Activated naive CD4-positive, alpha-beta T cell treated with anti-CD3 and anti-CD28 coated beads, Interleukin-2, amount 10 ng/mL, durations not matched to agents 7 days and 5 days (primary cell): Measurements from ENCODE around the gene PKN2.
"Not testable (repeated sequence)": the region's sequence is repeated elsewhere in the genome, so short reads cannot be mapped to it uniquely, and the experiment has no call there.

Experiments used
- CTCF ChIA-PET: fragments of 350-600 bp; sonication (Branson Sonifier 250); formaldehyde crosslinking; loops from one replicate; lab custom pipeline; 2021; ENCODE audit warnings: antibody characterized with exemption; lab: Charles Lee
- DNase-seq: peaks from one replicate; pipeline ENCODE4 v3.0.0-alpha.2; 2020
- H3K27ac Mint-ChIP-seq: one replicate; pipeline ENCODE4 v1.8.0; 2021; ENCODE audit warnings: mild to moderate bottlenecking, moderate library complexity, mixed read lengths
- H3K27me3 Mint-ChIP-seq: one replicate; pipeline ENCODE4 v1.8.0; 2021; ENCODE audit warnings: mild to moderate bottlenecking, mixed read lengths
- H3K36me3 Mint-ChIP-seq: one replicate; pipeline ENCODE4 v1.8.0; 2021; ENCODE audit warnings: mixed read lengths
- H3K4me1 Mint-ChIP-seq: one replicate; pipeline ENCODE4 v1.8.0; 2021; ENCODE audit warnings: mixed read lengths
- H3K4me3 Mint-ChIP-seq: one replicate; pipeline ENCODE4 v1.8.0; 2021; ENCODE audit warnings: mild to moderate bottlenecking, moderate library complexity, mixed read lengths
- H3K9me3 Mint-ChIP-seq: one replicate; pipeline ENCODE4 v1.8.0; 2021; ENCODE audit warnings: mixed read lengths

The PKN2 gene

GRCh38 chr1:88695781-88696180, 11.7 kb downstream of the PKN2 start:
- no peak for DNase-seq
- Mint-ChIP-seq H3K9me3 (no peaks in the 10 kb centered on the region), H3K36me3 (peaks cover 23% of the 10 kb centered on the region), H3K27me3 (no peaks in the 10 kb centered on the region), H3K4me1 (peaks cover 4% of the 10 kb centered on the region), H3K27ac (no peak overlapping the region), H3K4me3 (no peak overlapping the region)
- CTCF ChIA-PET: interaction anchor here (1.3 kb wide), 1 partner anchor 10 kb away, joined by 3 read pairs; no protein-coding TSS in a partner anchor

GRCh38 chr1:88697503-88697902, 13.4 kb downstream of the PKN2 start:
- DNase-seq: no peak
- Mint-ChIP-seq H3K27ac (no peak overlapping the region), H3K4me1 (peaks cover 4% of the 10 kb centered on the region), H3K4me3 (no peak overlapping the region), H3K9me3 (no peaks in the 10 kb centered on the region), H3K36me3 (peaks cover 19% of the 10 kb centered on the region), H3K27me3 (no peaks in the 10 kb centered on the region)
- CTCF ChIA-PET: interaction anchor here (0.7 kb wide), 1 partner anchor 179 kb away, joined by 3 read pairs; no protein-coding TSS in a partner anchor

- Mint-ChIP-seq H3K4me1 (peaks cover 4% of the 10 kb centered on the region), H3K4me3 (no peak overlapping the region), H3K9me3 (no peaks in the 10 kb centered on the region), H3K27ac (no peak overlapping the region), H3K27me3 (no peaks in the 10 kb centered on the region), H3K36me3 (peaks cover 19% of the 10 kb centered on the region)
- CTCF ChIA-PET: no interaction called here
- no peak for DNase-seq
Measured at GRCh38 chr1:88698140-88698539, 14.1 kb downstream of the PKN2 start.

GRCh38 chr1:88698764-88699163, 14.7 kb downstream of the PKN2 start:
- DNase-seq: no peak
- CTCF ChIA-PET: no interaction called here
- H3K27ac Mint-ChIP-seq: no peak overlapping the region
- H3K4me1 Mint-ChIP-seq: peaks cover 4% of the 10 kb centered on the region
- no peak overlapping the region for H3K4me3 Mint-ChIP-seq
- H3K36me3 Mint-ChIP-seq: peaks cover 19% of the 10 kb centered on the region
- H3K27me3 Mint-ChIP-seq: no peaks in the 10 kb centered on the region
- H3K9me3 Mint-ChIP-seq: no peaks in the 10 kb centered on the region

GRCh38 chr1:88700425-88701013, 16.4 kb downstream of the PKN2 start:
- Mint-ChIP-seq H3K27me3 (no peaks in the 10 kb centered on the region), H3K27ac (no peak overlapping the region)

GRCh38 chr1:88701275-88701674, 17.2 kb downstream of the PKN2 start:
- Mint-ChIP-seq H3K4me1 (no peaks in the 10 kb centered on the region), H3K27ac (no peak overlapping the region), H3K36me3 (peaks cover 13% of the 10 kb centered on the region), H3K9me3 (no peaks in the 10 kb centered on the region), H3K4me3 (no peak overlapping the region), H3K27me3 (no peaks in the 10 kb centered on the region)
- CTCF ChIA-PET: no interaction called here
- no peak for DNase-seq

More at GRCh38 chr1:88700425-88701013, 16.4 kb downstream of the PKN2 start:
- Mint-ChIP-seq H3K36me3 (peaks cover 11% of the 10 kb centered on the region), H3K9me3 (no peaks in the 10 kb centered on the region), H3K4me3 (no peak overlapping the region), H3K4me1 (peaks cover under 1% of the 10 kb centered on the region)
- CTCF ChIA-PET: no interaction called here
- no peak for DNase-seq

- CTCF ChIA-PET, H3K4me3 Mint-ChIP-seq, H3K9me3 Mint-ChIP-seq, H3K4me1 Mint-ChIP-seq, H3K27ac Mint-ChIP-seq, H3K27me3 Mint-ChIP-seq, DNase-seq: not testable (repeated sequence)
- peaks cover 13% of the 10 kb centered on the region for H3K36me3 Mint-ChIP-seq
Measured at GRCh38 chr1:88701793-88702192, 17.7 kb downstream of the PKN2 start.

GRCh38 chr1:88708011-88708410, 23.9 kb downstream of the PKN2 start:
- peaks cover 19% of the 10 kb centered on the region for H3K36me3 Mint-ChIP-seq
- CTCF ChIA-PET: no interaction called here
- no peaks in the 10 kb centered on the region for H3K4me1 Mint-ChIP-seq
- no peak overlapping the region for H3K4me3 Mint-ChIP-seq
- H3K27ac Mint-ChIP-seq: no peak overlapping the region
- H3K27me3 Mint-ChIP-seq: no peaks in the 10 kb centered on the region
- DNase-seq: no peak
- H3K9me3 Mint-ChIP-seq: no peaks in the 10 kb centered on the region

- peaks cover 12% of the 10 kb centered on the region for H3K9me3 Mint-ChIP-seq
Measured at GRCh38 chr1:88712907-88713306, 28.8 kb downstream of the PKN2 start.

GRCh38 chr1:88716571-88716970, 32.5 kb downstream of the PKN2 start:
- CTCF ChIA-PET, H3K27me3 Mint-ChIP-seq, DNase-seq, H3K4me3 Mint-ChIP-seq, H3K4me1 Mint-ChIP-seq, H3K27ac Mint-ChIP-seq: not testable (repeated sequence)
- Mint-ChIP-seq H3K36me3 (peaks cover 28% of the 10 kb centered on the region), H3K9me3 (peaks cover 12% of the 10 kb centered on the region)

More at GRCh38 chr1:88712907-88713306, 28.8 kb downstream of the PKN2 start:
- H3K4me3 Mint-ChIP-seq, H3K4me1 Mint-ChIP-seq, CTCF ChIA-PET, DNase-seq, H3K27ac Mint-ChIP-seq, H3K27me3 Mint-ChIP-seq: not testable (repeated sequence)
- H3K36me3 Mint-ChIP-seq: peaks cover 37% of the 10 kb centered on the region

- peaks cover 8% of the 10 kb centered on the region for H3K4me1 Mint-ChIP-seq
- no peaks in the 10 kb centered on the region for H3K9me3 Mint-ChIP-seq
- no peaks in the 10 kb centered on the region for H3K27me3 Mint-ChIP-seq
- DNase-seq: no peak
- CTCF ChIA-PET: no interaction called here
- peaks cover 5% of the 10 kb centered on the region for H3K36me3 Mint-ChIP-seq
- no peak overlapping the region for H3K27ac Mint-ChIP-seq
- no peak overlapping the region for H3K4me3 Mint-ChIP-seq
Measured at GRCh38 chr1:88722492-88722891, 38.4 kb downstream of the PKN2 start.

GRCh38 chr1:88726697-88727096, 42.6 kb downstream of the PKN2 start:
- H3K36me3 Mint-ChIP-seq: peaks cover 16% of the 10 kb centered on the region
- DNase-seq: no peak
- CTCF ChIA-PET: no interaction called here
- no peak overlapping the region for H3K27ac Mint-ChIP-seq
- H3K4me3 Mint-ChIP-seq: no peak overlapping the region
- H3K9me3 Mint-ChIP-seq: no peaks in the 10 kb centered on the region
- peaks cover 8% of the 10 kb centered on the region for H3K4me1 Mint-ChIP-seq
- no peaks in the 10 kb centered on the region for H3K27me3 Mint-ChIP-seq

- Mint-ChIP-seq H3K27me3 (no peaks in the 10 kb centered on the region), H3K36me3 (peaks cover 16% of the 10 kb centered on the region), H3K4me3 (no peak overlapping the region), H3K27ac (peak overlapping the region; percentile 40), H3K4me1 (peaks cover 7% of the 10 kb centered on the region), H3K9me3 (no peaks in the 10 kb centered on the region)
- no peak for DNase-seq
- CTCF ChIA-PET: no interaction called here
Measured at GRCh38 chr1:88727205-88727604, 43.1 kb downstream of the PKN2 start.

GRCh38 chr1:88729297-88729696, 45.2 kb downstream of the PKN2 start:
- peaks cover 19% of the 10 kb centered on the region for H3K36me3 Mint-ChIP-seq
- no peak overlapping the region for H3K27ac Mint-ChIP-seq
- H3K27me3 Mint-ChIP-seq: no peaks in the 10 kb centered on the region
- no peak overlapping the region for H3K4me3 Mint-ChIP-seq
- CTCF ChIA-PET: no interaction called here
- H3K9me3 Mint-ChIP-seq: peaks cover 2% of the 10 kb centered on the region
- DNase-seq: no peak
- H3K4me1 Mint-ChIP-seq: peaks cover under 1% of the 10 kb centered on the region

- H3K4me1 Mint-ChIP-seq: peaks cover 4% of the 10 kb centered on the region
- H3K36me3 Mint-ChIP-seq: peaks cover 23% of the 10 kb centered on the region
- no peak overlapping the region for H3K27ac Mint-ChIP-seq
- peaks cover 6% of the 10 kb centered on the region for H3K9me3 Mint-ChIP-seq
- CTCF ChIA-PET: no interaction called here
- no peak overlapping the region for H3K4me3 Mint-ChIP-seq
- DNase-seq: no peak
- H3K27me3 Mint-ChIP-seq: no peaks in the 10 kb centered on the region
Measured at GRCh38 chr1:88730132-88730675, 46.1 kb downstream of the PKN2 start.
